Measurements from ENCODE around the gene UBE2E2.

GRCh38 chr3:23533596-23533995, 330.5 kb downstream of the UBE2E2 start:
- TF ChIP-seq POLR2AphosphoS5 (IDR thresholded peaks at IDR 0.05) (no peak), POLR2A (IDR thresholded peaks at IDR 0.05) (no peak)
- TF ChIP-seq, protein P1, sequence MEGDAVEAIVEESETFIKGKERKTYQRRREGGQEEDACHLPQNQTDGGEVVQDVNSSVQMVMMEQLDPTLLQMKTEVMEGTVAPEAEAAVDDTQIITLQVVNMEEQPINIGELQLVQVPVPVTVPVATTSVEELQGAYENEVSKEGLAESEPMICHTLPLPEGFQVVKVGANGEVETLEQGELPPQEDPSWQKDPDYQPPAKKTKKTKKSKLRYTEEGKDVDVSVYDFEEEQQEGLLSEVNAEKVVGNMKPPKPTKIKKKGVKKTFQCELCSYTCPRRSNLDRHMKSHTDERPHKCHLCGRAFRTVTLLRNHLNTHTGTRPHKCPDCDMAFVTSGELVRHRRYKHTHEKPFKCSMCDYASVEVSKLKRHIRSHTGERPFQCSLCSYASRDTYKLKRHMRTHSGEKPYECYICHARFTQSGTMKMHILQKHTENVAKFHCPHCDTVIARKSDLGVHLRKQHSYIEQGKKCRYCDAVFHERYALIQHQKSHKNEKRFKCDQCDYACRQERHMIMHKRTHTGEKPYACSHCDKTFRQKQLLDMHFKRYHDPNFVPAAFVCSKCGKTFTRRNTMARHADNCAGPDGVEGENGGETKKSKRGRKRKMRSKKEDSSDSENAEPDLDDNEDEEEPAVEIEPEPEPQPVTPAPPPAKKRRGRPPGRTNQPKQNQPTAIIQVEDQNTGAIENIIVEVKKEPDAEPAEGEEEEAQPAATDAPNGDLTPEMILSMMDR (IDR thresholded peaks at IDR 0.05) = no peak
